SU-DHL-6 (cell line): ENCODE results near the gene PPFIA4.

Experiments
- H2AFZ ChIP-seq: fragments of 200-600 bp; sonication (generic); 2 replicates; pipeline ENCODE4 v1.6.1; 2014; ENCODE audit warnings: low read depth, mild to moderate bottlenecking, moderate library complexity, mixed read lengths, antibody characterized with exemption, low read length; ENCODE audit not compliant: severe bottlenecking
- H3F3A ChIP-seq: fragments of 200-600 bp; shearing (Covaris generic); 2 replicates; pipeline ENCODE4 v1.6.0; 2016; ENCODE audit warnings: antibody characterized with exemption, mild to moderate bottlenecking; ENCODE audit not compliant: insufficient read depth
- H3K27ac ChIP-seq: fragments of 200-600 bp; sonication (generic); 2 replicates; pipeline ENCODE4 v1.5.1; 2016; ENCODE audit warnings: low read depth, mild to moderate bottlenecking, low read length, moderate library complexity, mixed read lengths
- H3K27me3 ChIP-seq: fragments of 200-600 bp; sonication (generic), shearing (Covaris generic); 2 replicates; pipeline ENCODE4 v1.6.0; 2014; ENCODE audit warnings: mild to moderate bottlenecking, low read length
- H3K36me3 ChIP-seq: fragments of 200-600 bp; sonication (generic); 2 replicates; pipeline ENCODE4 v1.6.1; 2014; ENCODE audit warnings: mild to moderate bottlenecking, low read length, mixed read lengths
- H3K4me2 ChIP-seq: fragments of 300-600, 200-600 bp; shearing (Covaris generic), sonication (generic); 2 replicates; pipeline ENCODE4 v1.6.0; 2014; ENCODE audit warnings: low read length, low read depth, mild to moderate bottlenecking; ENCODE audit not compliant: poor library complexity, severe bottlenecking
- H3K4me3 ChIP-seq: fragments of 200-600 bp; sonication (generic); 2 replicates; pipeline ENCODE4 v1.5.1; 2014; ENCODE audit warnings: antibody characterized with exemption, low read length, mild to moderate bottlenecking, mixed read lengths; ENCODE audit not compliant: insufficient read depth, poor library complexity, severe bottlenecking
- H3K79me2 ChIP-seq: fragments of 200-600 bp; sonication (generic); 2 replicates; pipeline ENCODE4 v1.6.1; 2014; ENCODE audit warnings: mild to moderate bottlenecking, low read length, moderate library complexity; ENCODE audit not compliant: insufficient read depth
- H3K9ac ChIP-seq: fragments of 200-600 bp; sonication (generic); 2 replicates; pipeline ENCODE4 v1.7.0; 2014; ENCODE audit warnings: mild to moderate bottlenecking, low read length
- H3K9me2 ChIP-seq: fragments of 200-600 bp; sonication (generic); replicated peaks from 2 replicates; pipeline ENCODE4 v1.6.1; 2014; ENCODE audit warnings: low read length; ENCODE audit not compliant: insufficient read depth
- H3K9me3 ChIP-seq: fragments of 200-600 bp; sonication (generic); 2 replicates; pipeline ENCODE4 v1.6.1; 2014; ENCODE audit warnings: low read length, mixed read lengths; ENCODE audit not compliant: insufficient read depth
- H4K20me1 ChIP-seq: fragments of 200-600 bp; sonication (generic); 2 replicates; pipeline ENCODE4 v1.6.1; 2014; ENCODE audit warnings: low read depth, mild to moderate bottlenecking, antibody characterized with exemption, low read length, moderate library complexity, mixed read lengths
- CTCF ChIP-seq: fragments of 200-600 bp; sonication (generic); IDR thresholded peaks from one replicate; pipeline ENCODE4 v1.5.1; 2017; ENCODE audit warnings: antibody characterized with exemption, mild to moderate bottlenecking, low read length, moderate library complexity; ENCODE audit not compliant: insufficient read depth, poor library complexity, severe bottlenecking
- EZH2phosphoT487 ChIP-seq: fragments of 200-600 bp; sonication (generic), shearing (Covaris generic); conservative IDR thresholded peaks from 2 replicates; pipeline ENCODE4 v1.6.1; 2018; ENCODE audit warnings: mild to moderate bottlenecking, antibody characterized with exemption, low read length, moderate library complexity, mixed read lengths

PPFIA4 gene

GRCh38 chr1:203058676-203058935 is 32.3 kb downstream of the PPFIA4 start:
- Histone ChIP-seq H3K9me3 (no peaks in the 10 kb centered on the region), H3K4me3 (no peak overlapping the region), H4K20me1 (no peaks in the 10 kb centered on the region), H3K4me2 (no peak overlapping the region), H3K27ac (no peak overlapping the region), H3K9ac (no peak overlapping the region), H3K79me2 (no peaks in the 10 kb centered on the region), H3K9me2 (no peaks in the 10 kb centered on the region), H2AFZ (no peak overlapping the region), H3F3A (no peaks in the 10 kb centered on the region), H3K36me3 (no peaks in the 10 kb centered on the region), H3K27me3 (no peaks in the 10 kb centered on the region)
- TF ChIP-seq CTCF, result no peak
- no peak for TF ChIP-seq EZH2phosphoT487

DNA sequence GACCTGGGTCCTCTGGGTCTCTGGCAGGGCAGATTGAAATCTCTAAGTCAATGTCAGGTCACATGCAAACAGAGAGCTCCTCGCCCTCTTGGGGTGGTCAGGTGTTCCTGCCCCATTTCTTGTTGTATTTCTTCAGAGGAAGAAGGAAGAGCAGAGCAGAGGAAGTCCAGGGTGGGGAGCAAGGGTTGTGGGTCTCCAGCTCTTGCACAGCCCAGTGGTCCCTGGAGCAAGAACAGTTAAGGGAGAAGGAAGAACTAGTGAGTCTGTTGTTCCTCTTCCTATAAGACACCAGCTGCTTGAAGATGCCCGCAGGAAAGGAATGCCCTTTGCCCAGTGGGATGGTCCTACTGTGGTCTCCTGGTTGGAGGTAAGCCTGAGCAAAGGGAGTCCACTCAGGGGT is 33.2 kb downstream of the PPFIA4 start:
- TF ChIP-seq CTCF (no peak), EZH2phosphoT487 (no peak)
- Histone ChIP-seq H3F3A (no peaks in the 10 kb centered on the region), H3K4me2 (no peak overlapping the region), H3K27me3 (no peaks in the 10 kb centered on the region), H3K36me3 (no peaks in the 10 kb centered on the region), H3K4me3 (no peak overlapping the region), H3K9ac (no peak overlapping the region), H4K20me1 (no peaks in the 10 kb centered on the region), H2AFZ (no peak overlapping the region), H3K9me3 (no peaks in the 10 kb centered on the region), H3K27ac (no peak overlapping the region), H3K9me2 (no peaks in the 10 kb centered on the region), H3K79me2 (no peaks in the 10 kb centered on the region)

DNA sequence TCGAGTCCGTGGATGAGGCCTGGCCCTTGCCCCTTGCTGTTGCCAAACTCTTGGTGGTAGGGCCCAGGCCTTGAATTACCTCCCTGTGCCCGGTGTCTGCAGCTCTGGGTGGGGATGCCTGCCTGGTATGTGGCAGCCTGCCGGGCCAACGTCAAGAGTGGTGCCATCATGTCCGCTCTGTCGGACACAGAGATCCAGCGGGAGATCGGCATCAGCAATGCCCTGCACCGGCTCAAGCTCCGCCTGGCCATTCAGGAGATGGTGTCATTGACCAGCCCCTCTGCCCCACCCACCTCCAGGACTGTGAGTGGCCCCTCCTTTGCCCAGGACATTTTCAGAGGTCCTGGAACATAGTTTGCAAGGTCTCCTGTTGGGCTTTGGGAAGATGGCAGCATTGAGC is 33.8 kb downstream of the PPFIA4 start:
- no peaks in the 10 kb centered on the region for H3K79me2 ChIP-seq
- H3K9ac ChIP-seq, result no peak overlapping the region

More for the DNA sequence above, 33.8 kb downstream of the PPFIA4 start:
- Histone ChIP-seq H3K4me2 (no peak overlapping the region), H3K27me3 (no peaks in the 10 kb centered on the region), H3F3A (no peaks in the 10 kb centered on the region), H3K36me3 (no peaks in the 10 kb centered on the region), H4K20me1 (no peaks in the 10 kb centered on the region), H3K27ac (no peak overlapping the region), H2AFZ (no peak overlapping the region), H3K4me3 (no peak overlapping the region), H3K9me2 (no peaks in the 10 kb centered on the region), H3K9me3 (no peaks in the 10 kb centered on the region)
- no peak for TF ChIP-seq CTCF
- no peak for TF ChIP-seq EZH2phosphoT487
